ENCODE data around the gene LIG3.
A peak's percentile ranks its signal among the peaks of the same experiment; 100 is the strongest.

LIG3 gene

GRCh38 chr17:35021520-35022380 lies 41.4 kb downstream of the LIG3 start:
- Histone ChIP-seq H3K18ac (ENCODE audit: low read depth in 1 of 2, low read length in 2 of 2) (no peak overlapping the region), H3K27ac (ENCODE audit: low read length, poor library complexity, severe bottlenecking) (peak overlapping the region; percentile 92), H3K4me2 (ENCODE audit: low read length, poor library complexity, severe bottlenecking) (no peak overlapping the region), H2AFZ (ENCODE audit: low read depth, low read length) (no peak overlapping the region), H3K9me3 (ENCODE audit: control insufficient read depth, low read length) (no peaks in the 10 kb centered on the region), H2BK5ac (ENCODE audit: low read depth, low read length, poor library complexity, severe bottlenecking) (no peak overlapping the region), H3K36me3 (ENCODE audit: control insufficient read depth in 1 of 2, insufficient read depth in 2 of 2, low read depth in 1 of 2, low read length in 2 of 2) (peaks cover 26 to 44% of the 10 kb centered on the region in 2 experiments), H2AK5ac (ENCODE audit: low read length, severe bottlenecking) (peak overlapping the region; percentile 62), H3K14ac (ENCODE audit: low read length in 2 of 2) (no peak overlapping the region), H3K4ac (ENCODE audit: low read depth in 1 of 2, low read length in 2 of 2) (peak overlapping the region in 1 of 2 experiments; percentile 30), H4K8ac (ENCODE audit: low read length) (no peak overlapping the region), H3K79me1 (replicated peaks; ENCODE audit: low read length, poor library complexity, severe bottlenecking) (peaks cover 34% of the 10 kb centered on the region), H3K27me3 (ENCODE audit: control insufficient read depth in 1 of 2, insufficient read depth in 1 of 2, low read length in 2 of 2) (no peaks in the 10 kb centered on the region), H2BK12ac (ENCODE audit: low read length in 2 of 2) (peak overlapping the region in 1 of 2 experiments; percentile 76), H2BK120ac (ENCODE audit: low read depth, low read length) (no peak overlapping the region), H3K23ac (ENCODE audit: low read length in 2 of 2) (no peak overlapping the region), H3K4me3 (ENCODE audit: insufficient read depth in 1 of 2, low read depth in 1 of 2, low read length in 2 of 2) (no peak overlapping the region), H2BK15ac (ENCODE audit: low read depth, poor library complexity, severe bottlenecking) (peak overlapping the region; percentile 91), H3K9ac (ENCODE audit: low read length) (peak overlapping the region; percentile 37), H3K4me1 (ENCODE audit: control insufficient read depth, insufficient read depth, low read depth, low read length) (peaks cover 17% of the 10 kb centered on the region), H4K91ac (ENCODE audit: low read length) (no peak overlapping the region)
- WGBS = 97% methylated on average over 10 of the region's 11 CpGs
- DNase-seq = no peak

- peaks cover 19 to 35% of the 10 kb centered on the region in 2 experiments for H3K36me3 ChIP-seq (ENCODE audit: control insufficient read depth in 1 of 2, insufficient read depth in 2 of 2, low read depth in 1 of 2, low read length in 2 of 2)
- WGBS = 20% methylated on average over 8 of the region's 8 CpGs
- H2BK5ac ChIP-seq (ENCODE audit: low read depth, low read length, poor library complexity, severe bottlenecking) = no peak overlapping the region
- peak overlapping the region; percentile 18 for H3K4me2 ChIP-seq (ENCODE audit: low read length, poor library complexity, severe bottlenecking)
- peaks cover 26% of the 10 kb centered on the region for H3K79me1 ChIP-seq (replicated peaks; ENCODE audit: low read length, poor library complexity, severe bottlenecking)
- H2AK5ac ChIP-seq (ENCODE audit: low read length, severe bottlenecking) = no peak overlapping the region
- peak overlapping the region; percentile 90 for H4K8ac ChIP-seq (ENCODE audit: low read length)
- H3K9me3 ChIP-seq (ENCODE audit: control insufficient read depth, low read length) = no peaks in the 10 kb centered on the region
- no peak overlapping the region for H3K14ac ChIP-seq (ENCODE audit: low read length in 2 of 2)
- peak; percentile 97 for DNase-seq
- H3K18ac ChIP-seq (ENCODE audit: low read depth in 1 of 2, low read length in 2 of 2) = peak overlapping the region; percentile 71 to 80
- peak overlapping the region in 1 of 2 experiments; percentile 11 for H2BK12ac ChIP-seq (ENCODE audit: low read length in 2 of 2)
- H3K27ac ChIP-seq (ENCODE audit: low read length, poor library complexity, severe bottlenecking) = peak overlapping the region; percentile 92
- no peak overlapping the region for H3K23ac ChIP-seq (ENCODE audit: low read length in 2 of 2)
- H2BK15ac ChIP-seq (ENCODE audit: low read depth, poor library complexity, severe bottlenecking) = no peak overlapping the region
- H2AFZ ChIP-seq (ENCODE audit: low read depth, low read length) = no peak overlapping the region
- peak overlapping the region in 1 of 2 experiments; percentile 44 for H3K4ac ChIP-seq (ENCODE audit: low read depth in 1 of 2, low read length in 2 of 2)
- H3K27me3 ChIP-seq (ENCODE audit: control insufficient read depth in 1 of 2, insufficient read depth in 1 of 2, low read length in 2 of 2) = no peaks in the 10 kb centered on the region
- H3K4me3 ChIP-seq (ENCODE audit: insufficient read depth in 1 of 2, low read depth in 1 of 2, low read length in 2 of 2) = no peak overlapping the region
- peaks cover 17% of the 10 kb centered on the region for H3K4me1 ChIP-seq (ENCODE audit: control insufficient read depth, insufficient read depth, low read depth, low read length)
- H3K9ac ChIP-seq (ENCODE audit: low read length) = peak overlapping the region; percentile 37
- H2BK120ac ChIP-seq (ENCODE audit: low read depth, low read length) = peak overlapping the region; percentile 27
- H4K91ac ChIP-seq (ENCODE audit: low read length) = peak overlapping the region; percentile 25
These were observed 42.3 kb downstream of the LIG3 start for GRCh38 chr17:35022536-35023063.

GRCh38 chr17:35023538-35023937 lies 43.2 kb downstream of the LIG3 start:
- peaks cover 18% of the 10 kb centered on the region for H3K4me1 ChIP-seq (ENCODE audit: control insufficient read depth, insufficient read depth, low read depth, low read length)
- H4K8ac ChIP-seq (ENCODE audit: low read length) = no peak overlapping the region
- peaks cover 16 to 33% of the 10 kb centered on the region in 2 experiments for H3K36me3 ChIP-seq (ENCODE audit: control insufficient read depth in 1 of 2, insufficient read depth in 2 of 2, low read depth in 1 of 2, low read length in 2 of 2)
- H3K14ac ChIP-seq (ENCODE audit: low read length in 2 of 2) = no peak overlapping the region
- H3K27ac ChIP-seq (ENCODE audit: low read length, poor library complexity, severe bottlenecking) = peak overlapping the region; percentile 92
- no peak overlapping the region for H2BK120ac ChIP-seq (ENCODE audit: low read depth, low read length)
- no peak overlapping the region for H3K23ac ChIP-seq (ENCODE audit: low read length in 2 of 2)
- no peaks in the 10 kb centered on the region for H3K9me3 ChIP-seq (ENCODE audit: control insufficient read depth, low read length)
- no peak overlapping the region for H2BK12ac ChIP-seq (ENCODE audit: low read length in 2 of 2)
- no peak overlapping the region for H3K4ac ChIP-seq (ENCODE audit: low read depth in 1 of 2, low read length in 2 of 2)
- no peaks in the 10 kb centered on the region for H3K27me3 ChIP-seq (ENCODE audit: control insufficient read depth in 1 of 2, insufficient read depth in 1 of 2, low read length in 2 of 2)
- no peak overlapping the region for H3K18ac ChIP-seq (ENCODE audit: low read depth in 1 of 2, low read length in 2 of 2)
- no peak overlapping the region for H3K4me2 ChIP-seq (ENCODE audit: low read length, poor library complexity, severe bottlenecking)
- no peak overlapping the region for H3K4me3 ChIP-seq (ENCODE audit: insufficient read depth in 1 of 2, low read depth in 1 of 2, low read length in 2 of 2)
- H2BK15ac ChIP-seq (ENCODE audit: low read depth, poor library complexity, severe bottlenecking) = no peak overlapping the region
- H2AFZ ChIP-seq (ENCODE audit: low read depth, low read length) = no peak overlapping the region
- H2BK5ac ChIP-seq (ENCODE audit: low read depth, low read length, poor library complexity, severe bottlenecking) = no peak overlapping the region
- 96% methylated on average over 3 of the region's 3 CpGs for WGBS
- H3K79me1 ChIP-seq (replicated peaks; ENCODE audit: low read length, poor library complexity, severe bottlenecking) = peaks cover 23% of the 10 kb centered on the region
- DNase-seq = peak; percentile 32
- H3K9ac ChIP-seq (ENCODE audit: low read length) = no peak overlapping the region
- no peak overlapping the region for H4K91ac ChIP-seq (ENCODE audit: low read length)
- H2AK5ac ChIP-seq (ENCODE audit: low read length, severe bottlenecking) = peak overlapping the region; percentile 33

GRCh38 chr17:35025541-35025940 lies 45.2 kb downstream of the LIG3 start:
- Histone ChIP-seq H3K14ac (ENCODE audit: low read length in 2 of 2) (no peak overlapping the region), H3K18ac (ENCODE audit: low read depth in 1 of 2, low read length in 2 of 2) (no peak overlapping the region), H3K27ac (ENCODE audit: low read length, poor library complexity, severe bottlenecking) (no peak overlapping the region), H2AFZ (ENCODE audit: low read depth, low read length) (no peak overlapping the region), H3K27me3 (ENCODE audit: control insufficient read depth in 1 of 2, insufficient read depth in 1 of 2, low read length in 2 of 2) (no peaks in the 10 kb centered on the region), H3K4ac (ENCODE audit: low read depth in 1 of 2, low read length in 2 of 2) (no peak overlapping the region), H2AK5ac (ENCODE audit: low read length, severe bottlenecking) (no peak overlapping the region), H3K36me3 (ENCODE audit: control insufficient read depth in 1 of 2, insufficient read depth in 2 of 2, low read depth in 1 of 2, low read length in 2 of 2) (peaks cover 16 to 22% of the 10 kb centered on the region in 2 experiments), H2BK5ac (ENCODE audit: low read depth, low read length, poor library complexity, severe bottlenecking) (no peak overlapping the region), H4K8ac (ENCODE audit: low read length) (no peak overlapping the region), H3K9me3 (ENCODE audit: control insufficient read depth, low read length) (no peaks in the 10 kb centered on the region), H3K23ac (ENCODE audit: low read length in 2 of 2) (no peak overlapping the region), H3K9ac (ENCODE audit: low read length) (no peak overlapping the region), H2BK12ac (ENCODE audit: low read length in 2 of 2) (no peak overlapping the region), H3K4me3 (ENCODE audit: insufficient read depth in 1 of 2, low read depth in 1 of 2, low read length in 2 of 2) (no peak overlapping the region), H3K4me2 (ENCODE audit: low read length, poor library complexity, severe bottlenecking) (no peak overlapping the region), H3K79me1 (replicated peaks; ENCODE audit: low read length, poor library complexity, severe bottlenecking) (peaks cover 15% of the 10 kb centered on the region), H2BK15ac (ENCODE audit: low read depth, poor library complexity, severe bottlenecking) (no peak overlapping the region), H3K4me1 (ENCODE audit: control insufficient read depth, insufficient read depth, low read depth, low read length) (peaks cover 18% of the 10 kb centered on the region), H4K91ac (ENCODE audit: low read length) (no peak overlapping the region), H2BK120ac (ENCODE audit: low read depth, low read length) (no peak overlapping the region)
- WGBS = 100% methylated on average over 1 of the region's 1 CpG
- no peak for DNase-seq
